HepG2 (cell line): ENCODE data around the gene SLC2A11. TPM values are rescaled to one million over a fixed set of nuclear protein-coding genes. Genes with fewer than 3 reads are reported as not detected.

ENCODE experiments used
- ARNTL ChIP-seq: sonication (generic); formaldehyde crosslinking; IDR thresholded peaks from 2 replicates; pipeline ENCODE4 v1.4.0; 2020; ENCODE audit warnings: mild to moderate bottlenecking, missing genetic modification reagents
- CENPT ChIP-seq: sonication (generic); formaldehyde crosslinking; IDR thresholded peaks from 2 replicates; pipeline ENCODE4 v1.8.0; 2022; ENCODE audit warnings: low read depth, mild to moderate bottlenecking, moderate library complexity, missing genetic modification reagents
- CREBL2 ChIP-seq: sonication (generic); formaldehyde crosslinking; IDR thresholded peaks from 2 replicates; pipeline ENCODE4 v1.8.1; 2023; ENCODE audit warnings: missing genetic modification reagents, mild to moderate bottlenecking, borderline replicate concordance
- ELF4 ChIP-seq: sonication (generic); formaldehyde crosslinking; IDR thresholded peaks from 2 replicates; pipeline ENCODE4 v1.5.0; 2020; ENCODE audit warnings: missing genetic modification reagents, mild to moderate bottlenecking, moderate library complexity, borderline replicate concordance
- GATA4 ChIP-seq: sonication (generic); IDR thresholded peaks from 2 replicates; pipeline ENCODE4 v1.6.1; 2016; ENCODE audit warnings: antibody characterized with exemption, low read depth, borderline replicate concordance
- IRF2 ChIP-seq: IDR thresholded peaks from 2 replicates; pipeline ENCODE4 v1.6.1; 2018; ENCODE audit warnings: missing genetic modification reagents, missing compliant biosample characterization
- KLF16 ChIP-seq, 2 experiments: sonication (generic) in 1 of 2; formaldehyde crosslinking in 1 of 2; IDR thresholded peaks; 2 replicates each; pipeline versions ENCODE4 v1.6.1 to v1.8.0; 2016 to 2023; ENCODE audit warnings: missing genetic modification reagents in 2 of 2, missing compliant biosample characterization in 1 of 2
- MLX ChIP-seq: IDR thresholded peaks from 2 replicates; pipeline ENCODE4 v1.6.1; 2016
- MYPOP ChIP-seq: sonication (generic); formaldehyde crosslinking; IDR thresholded peaks from 2 replicates; pipeline ENCODE4 v1.8.1; 2023; ENCODE audit warnings: mild to moderate bottlenecking, moderate library complexity, missing genetic modification reagents
- NCOR1 ChIP-seq: fragments of 200-600 bp; sonication (generic); IDR thresholded peaks from 2 replicates; pipeline ENCODE4 v1.7.0; 2017; ENCODE audit warnings: antibody characterized with exemption, low read length, borderline replicate concordance
- NFRKB ChIP-seq: fragments of 450-650 bp; IDR thresholded peaks from 2 replicates; pipeline ENCODE4 v1.6.1; 2017
- RAD51 ChIP-seq: fragments of 450-650 bp; IDR thresholded peaks from 2 replicates; pipeline ENCODE4 v1.6.1; 2016; ENCODE audit warnings: borderline replicate concordance
- SMARCC2 ChIP-seq: fragments of 450-650 bp; IDR thresholded peaks from 2 replicates; pipeline ENCODE4 v1.6.1; 2017; ENCODE audit warnings: antibody characterized with exemption, mild to moderate bottlenecking
- SP2 ChIP-seq: sonication (generic); formaldehyde crosslinking; IDR thresholded peaks from 2 replicates; pipeline ENCODE4 v1.5.1; 2020; ENCODE audit warnings: mild to moderate bottlenecking, missing genetic modification reagents
- ZFP62 ChIP-seq: sonication (generic); formaldehyde crosslinking; IDR thresholded peaks from 2 replicates; pipeline ENCODE4 v1.4.0; 2020; ENCODE audit warnings: missing genetic modification reagents
- polyA plus RNA-seq, 8 experiments: library from polyadenylated mRNA; depleted of rRNA in 3 of 8; stranded (reverse) in 7 of 8; unstranded in 1 of 8; fragments of >200 nt; fragmentation: Illumina TruSeq in 4 of 8; extraction: Trizol in 4 of 8; gene quantifications; 2 replicates each; pipeline versions ENCODE4 v1.2.1 to v1.2.3, GENCODE V29; 2011 to 2016; ENCODE audit warnings: low read depth in 4 of 8, missing spikeins in 1 of 8, mixed read lengths in 1 of 8; ENCODE audit not compliant: insufficient read depth in 1 of 8
- total RNA-seq, 5 experiments: library from RNA; depleted of rRNA; stranded (reverse); fragments of >200 nt; fragmentation: Illumina TruSeq; extraction: Trizol; gene quantifications; 2 replicates each; pipeline ENCODE4 v1.2.3, GENCODE V29; 2016; ENCODE audit warnings: low read depth in 1 of 5
- TF ChIP-seq, protein P1 (sequence below): IDR thresholded peaks from 2 replicates; pipeline ENCODE4 v1.6.1; 2016; ENCODE audit warnings: missing genetic modification reagents, missing compliant biosample characterization
- TF ChIP-seq, protein P2 (sequence below): sonication (generic); formaldehyde crosslinking; IDR thresholded peaks from 2 replicates; pipeline ENCODE4 v1.8.0; 2022; ENCODE audit warnings: low read depth, missing genetic modification reagents
- TF ChIP-seq, protein P3 (sequence below): sonication (generic); formaldehyde crosslinking; IDR thresholded peaks from 2 replicates; pipeline ENCODE4 v1.5.1; 2020; ENCODE audit warnings: mild to moderate bottlenecking, missing genetic modification reagents, moderate library complexity
- TF ChIP-seq, protein P4 (sequence below): sonication (generic); formaldehyde crosslinking; IDR thresholded peaks from 2 replicates; pipeline ENCODE4 v1.5.1; 2020; ENCODE audit warnings: missing genetic modification reagents, mild to moderate bottlenecking, borderline replicate concordance

SLC2A11 gene
- total and polyA plus RNA-seq, 2 of the 13 experiments (the other 11 are each of a cell fraction or from before 2014, with no cell fraction given): 15.2 to 15.4 TPM

DNA sequence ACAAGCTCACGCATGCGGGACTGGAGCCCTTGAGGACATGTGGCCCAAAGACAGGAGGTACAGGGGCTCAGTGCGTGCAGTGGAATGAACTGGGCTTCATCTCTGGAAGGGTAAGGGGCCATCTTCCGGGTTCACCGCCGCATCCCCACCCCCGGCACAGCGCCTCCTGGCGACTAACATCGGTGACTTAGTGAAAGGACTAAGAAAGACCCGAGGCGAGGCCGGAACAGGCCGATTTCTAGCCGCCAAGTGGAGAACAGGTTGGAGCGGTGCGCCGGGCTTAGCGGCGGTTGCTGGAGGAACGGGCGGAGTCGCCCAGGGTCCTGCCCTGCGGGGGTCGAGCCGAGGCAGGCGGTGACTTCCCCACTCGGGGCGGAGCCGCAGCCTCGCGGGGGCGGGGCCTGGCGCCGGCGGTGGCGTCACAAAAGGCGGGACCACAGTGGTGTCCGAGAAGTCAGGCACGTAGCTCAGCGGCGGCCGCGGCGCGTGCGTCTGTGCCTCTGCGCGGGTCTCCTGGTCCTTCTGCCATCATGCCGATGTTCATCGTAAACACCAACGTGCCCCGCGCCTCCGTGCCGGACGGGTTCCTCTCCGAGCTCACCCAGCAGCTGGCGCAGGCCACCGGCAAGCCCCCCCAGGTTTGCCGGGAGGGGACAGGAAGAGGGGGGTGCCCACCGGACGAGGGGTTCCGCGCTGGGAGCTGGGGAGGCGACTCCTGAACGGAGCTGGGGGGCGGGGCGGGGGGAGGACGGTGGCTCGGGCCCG is 36.5 kb downstream of the SLC2A11 start, which contains the start of gene MIF (continued):
- TF ChIP-seq, protein P1, sequence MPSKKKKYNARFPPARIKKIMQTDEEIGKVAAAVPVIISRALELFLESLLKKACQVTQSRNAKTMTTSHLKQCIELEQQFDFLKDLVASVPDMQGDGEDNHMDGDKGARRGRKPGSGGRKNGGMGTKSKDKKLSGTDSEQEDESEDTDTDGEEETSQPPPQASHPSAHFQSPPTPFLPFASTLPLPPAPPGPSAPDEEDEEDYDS (CRISPR knock-in tag): peak; percentile 91
- TF ChIP-seq IRF2 (peak; percentile 63; the same call in 1 of the 2 replicates), RAD51 (no peak), MYPOP (no peak), ELF4 (CRISPR knock-in tag) (peak; percentile 62; the same call in 1 of the 2 replicates), CREBL2 (CRISPR knock-in tag) (peak; percentile 51), ZFP62 (CRISPR knock-in tag) (no peak), NCOR1 (no peak; the same call in 1 of the 2 replicates), NFRKB (no peak), SMARCC2 (no peak), ARNTL (CRISPR knock-in tag) (no peak), SP2 (CRISPR knock-in tag) (0 out of 2 replicates have a peak, but pooled peaks have one; percentile 22), KLF16 (CRISPR knock-in tag; IDR thresholded peaks at IDR 0.05) (no peak; a peak in 2 of 4 replicates), MLX (no peak), GATA4 (0 out of 2 replicates have a peak, but pooled peaks have one; percentile 29), CENPT (CRISPR knock-in tag) (no peak)
- TF ChIP-seq, protein P2, sequence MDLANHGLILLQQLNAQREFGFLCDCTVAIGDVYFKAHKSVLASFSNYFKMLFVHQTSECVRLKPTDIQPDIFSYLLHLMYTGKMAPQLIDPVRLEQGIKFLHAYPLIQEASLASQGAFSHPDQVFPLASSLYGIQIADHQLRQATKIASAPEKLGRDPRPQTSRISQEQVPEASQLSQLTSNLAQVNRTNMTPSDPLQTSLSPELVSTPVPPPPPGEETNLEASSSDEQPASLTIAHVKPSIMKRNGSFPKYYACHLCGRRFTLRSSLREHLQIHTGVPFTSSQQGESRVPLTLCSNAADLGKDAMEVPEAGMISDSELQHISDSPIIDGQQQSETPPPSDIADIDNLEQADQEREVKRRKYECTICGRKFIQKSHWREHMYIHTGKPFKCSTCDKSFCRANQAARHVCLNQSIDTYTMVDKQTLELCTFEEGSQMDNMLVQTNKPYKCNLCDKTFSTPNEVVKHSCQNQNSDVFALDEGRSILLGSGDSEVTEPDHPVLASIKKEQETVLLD (CRISPR knock-in tag): peak; percentile 78; the same call in 1 of the 2 replicates
- TF ChIP-seq, protein P3, sequence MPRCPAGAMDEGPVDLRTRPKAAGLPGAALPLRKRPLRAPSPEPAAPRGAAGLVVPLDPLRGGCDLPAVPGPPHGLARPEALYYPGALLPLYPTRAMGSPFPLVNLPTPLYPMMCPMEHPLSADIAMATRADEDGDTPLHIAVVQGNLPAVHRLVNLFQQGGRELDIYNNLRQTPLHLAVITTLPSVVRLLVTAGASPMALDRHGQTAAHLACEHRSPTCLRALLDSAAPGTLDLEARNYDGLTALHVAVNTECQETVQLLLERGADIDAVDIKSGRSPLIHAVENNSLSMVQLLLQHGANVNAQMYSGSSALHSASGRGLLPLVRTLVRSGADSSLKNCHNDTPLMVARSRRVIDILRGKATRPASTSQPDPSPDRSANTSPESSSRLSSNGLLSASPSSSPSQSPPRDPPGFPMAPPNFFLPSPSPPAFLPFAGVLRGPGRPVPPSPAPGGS (CRISPR knock-in tag): 0 out of 2 replicates have a peak, but pooled peaks have one; percentile 18
- TF ChIP-seq, protein P4, sequence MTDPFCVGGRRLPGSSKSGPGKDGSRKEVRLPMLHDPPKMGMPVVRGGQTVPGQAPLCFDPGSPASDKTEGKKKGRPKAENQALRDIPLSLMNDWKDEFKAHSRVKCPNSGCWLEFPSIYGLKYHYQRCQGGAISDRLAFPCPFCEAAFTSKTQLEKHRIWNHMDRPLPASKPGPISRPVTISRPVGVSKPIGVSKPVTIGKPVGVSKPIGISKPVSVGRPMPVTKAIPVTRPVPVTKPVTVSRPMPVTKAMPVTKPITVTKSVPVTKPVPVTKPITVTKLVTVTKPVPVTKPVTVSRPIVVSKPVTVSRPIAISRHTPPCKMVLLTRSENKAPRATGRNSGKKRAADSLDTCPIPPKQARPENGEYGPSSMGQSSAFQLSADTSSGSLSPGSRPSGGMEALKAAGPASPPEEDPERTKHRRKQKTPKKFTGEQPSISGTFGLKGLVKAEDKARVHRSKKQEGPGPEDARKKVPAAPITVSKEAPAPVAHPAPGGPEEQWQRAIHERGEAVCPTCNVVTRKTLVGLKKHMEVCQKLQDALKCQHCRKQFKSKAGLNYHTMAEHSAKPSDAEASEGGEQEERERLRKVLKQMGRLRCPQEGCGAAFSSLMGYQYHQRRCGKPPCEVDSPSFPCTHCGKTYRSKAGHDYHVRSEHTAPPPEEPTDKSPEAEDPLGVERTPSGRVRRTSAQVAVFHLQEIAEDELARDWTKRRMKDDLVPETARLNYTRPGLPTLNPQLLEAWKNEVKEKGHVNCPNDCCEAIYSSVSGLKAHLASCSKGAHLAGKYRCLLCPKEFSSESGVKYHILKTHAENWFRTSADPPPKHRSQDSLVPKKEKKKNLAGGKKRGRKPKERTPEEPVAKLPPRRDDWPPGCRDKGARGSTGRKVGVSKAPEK (CRISPR knock-in tag): peak; percentile 82; the same call in 1 of the 2 replicates
